ENCODE measurements around the gene SYP. TPM values are rescaled to one million over a fixed set of nuclear protein-coding genes. Genes with fewer than 3 reads are reported as not detected.

The SYP gene
- total RNA-seq, 1 experiment from 2014 or later: 7.0 TPM

GRCh38 chrX:49204709-49205108 lies 4.7 kb upstream of the SYP start (continued):
- TF ChIP-seq ATF3 (CRISPR knock-in tag; conservative IDR thresholded peaks at IDR 0.05) (no peak), KAT7 (CRISPR knock-in tag; IDR thresholded peaks at IDR 0.05; ENCODE audit: borderline replicate concordance) (no peak), PRDM15 (CRISPR knock-in tag; IDR thresholded peaks at IDR 0.05) (no peak)

- no peak overlapping the region for H3K27ac Mint-ChIP-seq
- DNase-seq (ENCODE audit: low spot score) (no peak), ATAC-seq (no peak)
- no peaks in the 10 kb centered on the region for H3K9me3 Mint-ChIP-seq
- H3K4me1 Mint-ChIP-seq: peaks cover 6% of the 10 kb centered on the region
- H3K36me3 Mint-ChIP-seq: no peaks in the 10 kb centered on the region
- no peak for TF ChIP-seq RORB (CRISPR knock-in tag; IDR thresholded peaks at IDR 0.05)
- TF ChIP-seq MXD4 (CRISPR knock-in tag; IDR thresholded peaks at IDR 0.05; ENCODE audit: borderline replicate concordance): no peak
- TF ChIP-seq ZSCAN18 (CRISPR knock-in tag; IDR thresholded peaks at IDR 0.05): no peak
- TF ChIP-seq ZNF219 (CRISPR knock-in tag; IDR thresholded peaks at IDR 0.05; ENCODE audit: borderline replicate concordance): no peak
- no peak for TF ChIP-seq OVOL2 (CRISPR knock-in tag; IDR thresholded peaks at IDR 0.05; ENCODE audit: borderline replicate concordance)
- TF ChIP-seq FOXJ3 (CRISPR knock-in tag; IDR thresholded peaks at IDR 0.05; ENCODE audit: borderline replicate concordance): no peak
- TF ChIP-seq E2F5 (CRISPR knock-in tag; IDR thresholded peaks at IDR 0.05): no peak
- no peak for TF ChIP-seq NR1H2 (CRISPR knock-in tag; IDR thresholded peaks at IDR 0.05)
- no peak for TF ChIP-seq GTF2I (CRISPR knock-in tag; conservative IDR thresholded peaks at IDR 0.05)
- no peak for TF ChIP-seq EMX1 (CRISPR knock-in tag; IDR thresholded peaks at IDR 0.05)
- TF ChIP-seq TEAD1 (CRISPR knock-in tag; IDR thresholded peaks at IDR 0.05): no peak
- TF ChIP-seq TCF7 (CRISPR knock-in tag; IDR thresholded peaks at IDR 0.05; ENCODE audit: low read depth): no peak
- no peak for TF ChIP-seq ATF6 (CRISPR knock-in tag; IDR thresholded peaks at IDR 0.05)
- no peak for TF ChIP-seq ZNF671 (CRISPR knock-in tag; IDR thresholded peaks at IDR 0.05)
- TF ChIP-seq ZNF232 (CRISPR knock-in tag; IDR thresholded peaks at IDR 0.05): no peak
- no peak for TF ChIP-seq SOX15 (CRISPR knock-in tag; IDR thresholded peaks at IDR 0.05)
- TF ChIP-seq SMAD4 (CRISPR knock-in tag; IDR thresholded peaks at IDR 0.05): no peak
- TF ChIP-seq ZNF512 (CRISPR knock-in tag; IDR thresholded peaks at IDR 0.05; ENCODE audit: borderline replicate concordance): no peak
- no peak for TF ChIP-seq IRF1 (CRISPR knock-in tag; IDR thresholded peaks at IDR 0.05)
- no peak overlapping the region for H3K4me3 Mint-ChIP-seq
- ChIA-PET POLR2A (no interaction called here), CTCF (no interaction called here)
- H3K27me3 Mint-ChIP-seq (ENCODE audit: low read depth): no peaks in the 10 kb centered on the region; the same call in 1 of the 2 replicates
Observed at GRCh38 chrX:49204017-49204416, 4.0 kb upstream of the SYP start.
